Fibroblast of pulmonary artery (primary cell): ENCODE data around the gene HOXC4.
"Not testable (repeated sequence)": the region's sequence is repeated elsewhere in the genome, so short reads cannot be mapped to it uniquely, and the experiment has no call there.

Experiments used
- DNase-seq: peaks from one replicate; pipeline ENCODE4 v3.0.0-alpha.2; 2010; ENCODE audit warnings: low read depth
- H3K4me3 ChIP-seq: replicated peaks from 2 replicates; pipeline ENCODE4 v1.5.1; 2011; ENCODE audit warnings: low read depth, mild to moderate bottlenecking, control low read depth, low read length, moderate library complexity
- TF ChIP-seq, protein P1 (sequence below): IDR thresholded peaks from 2 replicates; pipeline ENCODE4 v1.5.1; 2011; ENCODE audit warnings: mild to moderate bottlenecking, control low read depth, low read length, inconsistent platforms; ENCODE audit errors: missing control alignments

The HOXC4 gene

DNA sequence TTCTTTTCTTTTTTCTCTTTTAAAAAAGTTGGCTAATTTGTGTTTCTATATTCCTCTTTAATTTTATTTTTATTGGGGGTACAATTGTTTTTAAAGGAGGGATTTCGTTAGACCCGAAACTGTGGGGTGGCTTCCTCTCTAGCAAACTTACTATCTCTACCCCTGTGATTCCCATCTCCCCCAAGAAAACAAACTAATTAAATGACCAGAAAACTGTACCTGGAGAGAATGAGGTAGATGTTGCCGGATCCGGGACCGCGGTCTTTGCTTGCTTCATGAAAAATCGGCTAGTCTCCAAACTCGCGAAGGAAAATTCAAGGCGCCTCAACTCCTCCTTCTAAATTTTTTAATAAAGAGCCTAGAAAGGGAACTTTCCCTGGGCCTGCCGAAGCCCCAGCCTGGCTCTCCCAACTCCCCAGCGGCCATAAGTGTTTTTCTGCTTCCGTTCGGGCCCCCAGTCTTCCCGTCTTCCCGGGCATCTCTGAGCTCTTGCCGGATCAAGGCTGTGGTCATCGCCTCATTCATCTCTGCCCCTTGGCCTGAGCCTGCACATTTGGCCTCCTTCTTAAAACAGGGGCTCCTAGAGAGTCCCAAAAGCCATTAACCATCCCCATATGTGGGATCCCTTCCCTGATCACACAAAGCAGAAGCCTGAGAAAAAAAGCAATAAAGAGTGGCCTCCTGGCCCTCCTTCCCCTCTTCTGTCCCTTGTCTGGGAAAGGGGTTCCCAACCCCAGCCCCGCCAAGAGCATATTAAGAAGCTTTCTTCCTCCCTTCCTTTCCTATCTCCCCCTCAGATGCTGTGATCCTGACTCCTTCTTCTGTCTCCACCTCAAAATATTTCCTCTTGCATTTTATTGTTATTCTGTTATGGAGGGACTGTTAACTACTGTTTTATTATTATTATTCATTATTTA, 26.6 kb downstream of the HOXC4 start:
- not testable (repeated sequence) for H3K4me3 ChIP-seq, DNase-seq

DNA sequence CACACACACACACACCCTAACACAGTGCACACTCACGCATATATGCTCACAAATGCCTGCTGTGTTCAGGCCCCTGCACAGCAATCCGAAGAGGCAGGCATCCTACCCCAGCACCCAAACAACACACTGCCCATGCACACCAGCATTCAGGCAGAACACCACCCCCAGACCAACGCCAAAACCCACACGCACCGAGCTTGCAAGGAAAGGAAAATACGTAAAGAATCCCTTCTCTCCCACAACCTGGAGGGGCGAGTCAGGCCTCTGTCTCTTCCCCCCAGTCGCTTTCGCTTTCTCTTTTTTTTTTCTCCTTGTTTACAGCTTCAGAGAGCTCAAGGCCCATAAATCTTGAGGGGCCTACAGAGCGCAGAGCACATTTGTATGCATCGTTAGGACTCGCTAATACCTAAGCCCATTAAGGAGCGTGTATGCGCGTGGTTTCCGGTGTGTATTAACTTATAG, 27.4 kb downstream of the HOXC4 start:
- DNase-seq, H3K4me3 ChIP-seq: not testable (repeated sequence)

DNA sequence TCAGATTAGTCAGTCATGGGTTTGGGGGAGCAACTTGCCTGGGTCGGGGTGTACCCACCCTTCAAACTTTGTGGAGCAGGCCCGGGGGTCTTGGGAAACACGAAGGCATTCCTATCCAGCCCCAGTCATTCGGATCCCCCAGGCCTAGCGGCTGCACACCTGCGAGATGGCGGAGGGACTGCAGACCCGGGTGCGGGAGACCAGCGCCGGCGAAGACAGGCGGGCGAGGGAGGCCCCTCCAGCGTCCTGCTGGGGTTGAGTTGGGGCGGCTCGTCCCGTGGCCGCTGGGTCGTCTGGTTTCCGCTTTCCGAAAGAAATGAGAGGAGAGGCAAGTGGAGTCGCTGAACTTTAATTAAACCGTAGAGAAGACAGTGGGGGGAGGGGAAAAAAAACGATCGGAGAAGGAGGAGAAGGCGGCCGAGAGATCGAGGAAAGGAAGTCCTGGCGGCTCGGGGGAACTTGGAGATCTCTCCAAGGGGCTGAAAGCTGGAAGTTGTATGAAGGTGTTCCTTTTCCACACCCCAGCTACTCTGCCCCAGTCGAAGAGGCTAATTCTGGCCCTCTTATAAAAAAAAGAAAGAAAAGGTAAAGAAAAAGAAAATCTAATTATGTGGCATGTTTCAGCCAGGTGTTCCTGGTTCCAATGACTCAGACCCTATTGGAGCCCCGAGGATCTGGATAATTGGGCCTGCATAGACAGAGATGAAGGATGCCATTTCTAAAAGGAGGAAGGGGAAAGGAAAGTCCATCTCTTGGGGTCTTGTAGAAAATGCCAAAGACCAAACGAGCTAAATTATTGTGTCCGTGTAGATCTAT, 28.2 kb downstream of the HOXC4 start:
- H3K4me3 ChIP-seq, DNase-seq: not testable (repeated sequence)

DNA sequence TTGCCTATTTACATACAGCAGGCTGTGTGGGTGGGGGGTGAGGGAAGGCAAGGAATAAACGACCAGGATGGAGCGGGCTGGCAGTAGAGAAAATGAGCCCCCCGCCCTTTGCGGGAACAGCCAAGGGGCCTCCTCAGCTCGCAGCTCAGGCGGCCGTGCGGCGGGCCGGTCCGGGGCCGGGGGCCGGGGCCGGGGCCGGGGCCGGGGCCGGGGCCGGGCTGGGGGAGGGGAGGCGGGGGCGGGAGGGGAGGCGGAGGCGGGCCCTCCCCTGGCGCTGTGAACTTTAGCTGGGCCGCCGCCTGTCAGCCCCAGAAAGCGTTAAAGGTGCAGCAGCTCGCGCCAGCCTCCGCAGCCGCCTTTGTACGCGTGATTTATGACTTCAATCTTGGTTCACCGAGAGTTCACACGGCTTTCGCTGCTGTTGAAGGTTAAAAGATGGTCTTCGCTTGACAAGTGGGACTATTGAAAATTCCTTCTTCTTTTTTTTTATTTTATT, 28.8 kb downstream of the HOXC4 start:
- TF ChIP-seq, protein P1, sequence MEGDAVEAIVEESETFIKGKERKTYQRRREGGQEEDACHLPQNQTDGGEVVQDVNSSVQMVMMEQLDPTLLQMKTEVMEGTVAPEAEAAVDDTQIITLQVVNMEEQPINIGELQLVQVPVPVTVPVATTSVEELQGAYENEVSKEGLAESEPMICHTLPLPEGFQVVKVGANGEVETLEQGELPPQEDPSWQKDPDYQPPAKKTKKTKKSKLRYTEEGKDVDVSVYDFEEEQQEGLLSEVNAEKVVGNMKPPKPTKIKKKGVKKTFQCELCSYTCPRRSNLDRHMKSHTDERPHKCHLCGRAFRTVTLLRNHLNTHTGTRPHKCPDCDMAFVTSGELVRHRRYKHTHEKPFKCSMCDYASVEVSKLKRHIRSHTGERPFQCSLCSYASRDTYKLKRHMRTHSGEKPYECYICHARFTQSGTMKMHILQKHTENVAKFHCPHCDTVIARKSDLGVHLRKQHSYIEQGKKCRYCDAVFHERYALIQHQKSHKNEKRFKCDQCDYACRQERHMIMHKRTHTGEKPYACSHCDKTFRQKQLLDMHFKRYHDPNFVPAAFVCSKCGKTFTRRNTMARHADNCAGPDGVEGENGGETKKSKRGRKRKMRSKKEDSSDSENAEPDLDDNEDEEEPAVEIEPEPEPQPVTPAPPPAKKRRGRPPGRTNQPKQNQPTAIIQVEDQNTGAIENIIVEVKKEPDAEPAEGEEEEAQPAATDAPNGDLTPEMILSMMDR, result no peak
- no peak overlapping the region for H3K4me3 ChIP-seq
- DNase-seq, result no peak

DNA sequence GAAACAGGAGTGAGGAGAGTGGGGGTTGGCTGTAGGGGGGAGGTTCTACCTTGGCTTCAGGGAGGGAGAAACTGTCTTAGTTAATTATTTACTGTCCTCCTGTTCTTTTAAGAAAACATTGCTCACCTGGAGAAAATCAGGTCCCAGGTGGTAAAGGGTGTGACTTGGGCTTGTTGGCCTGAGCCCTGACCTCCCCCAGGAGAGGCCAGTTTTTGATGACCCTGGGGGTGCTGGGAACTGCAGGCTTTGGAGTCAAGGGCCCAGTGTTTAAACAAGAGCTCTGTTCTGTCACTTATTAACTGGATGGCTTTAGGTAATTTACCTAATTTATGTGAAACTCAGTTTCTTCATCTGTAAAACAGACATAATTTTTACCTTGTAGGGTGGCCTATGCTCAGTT, 34.4 kb downstream of the HOXC4 start:
- not testable (repeated sequence) for DNase-seq

DNA sequence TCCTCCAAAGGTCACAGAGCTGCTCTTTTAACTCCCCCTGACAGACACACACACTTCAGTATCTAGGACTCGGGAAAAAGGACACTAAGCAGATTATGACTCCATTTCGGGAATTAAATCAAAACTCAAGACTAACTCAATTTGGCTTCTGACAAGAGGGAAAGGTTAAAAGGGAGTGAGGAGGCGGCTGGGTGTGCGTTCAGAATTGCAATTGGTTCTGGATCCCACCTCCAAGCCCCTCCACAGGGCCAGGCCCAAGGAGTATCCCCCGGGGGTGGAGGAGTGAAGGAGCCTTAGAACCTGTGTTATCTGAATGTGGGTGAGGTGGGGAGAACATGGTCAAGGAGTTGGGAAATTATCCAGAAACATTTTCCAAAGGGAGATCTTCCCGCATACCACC, 35.8 kb downstream of the HOXC4 start:
- DNase-seq, H3K4me3 ChIP-seq: not testable (repeated sequence)

More for the DNA sequence above, 34.4 kb downstream of the HOXC4 start:
- not testable (repeated sequence) for H3K4me3 ChIP-seq

DNA sequence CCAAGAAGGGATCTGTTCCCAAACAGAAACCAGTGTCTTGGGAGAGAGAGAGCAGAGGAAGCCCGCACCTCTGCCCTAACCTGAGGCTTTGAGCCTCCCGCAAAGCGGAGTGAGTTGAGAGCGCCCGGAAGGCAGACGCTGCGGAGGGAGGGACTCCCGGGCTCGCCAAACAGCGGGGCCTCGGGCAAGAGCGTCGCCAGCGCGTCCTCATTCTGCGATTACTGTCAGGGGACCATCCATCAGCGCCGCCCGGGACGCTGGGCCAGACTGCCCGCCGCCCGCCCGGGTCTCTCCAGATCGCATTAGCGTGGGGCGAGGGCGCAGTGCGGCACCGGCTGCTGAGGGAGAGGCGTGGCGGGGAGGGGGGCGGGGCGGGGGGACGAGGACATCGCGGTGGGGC, 36.7 kb downstream of the HOXC4 start:
- not testable (repeated sequence) for DNase-seq, H3K4me3 ChIP-seq

DNA sequence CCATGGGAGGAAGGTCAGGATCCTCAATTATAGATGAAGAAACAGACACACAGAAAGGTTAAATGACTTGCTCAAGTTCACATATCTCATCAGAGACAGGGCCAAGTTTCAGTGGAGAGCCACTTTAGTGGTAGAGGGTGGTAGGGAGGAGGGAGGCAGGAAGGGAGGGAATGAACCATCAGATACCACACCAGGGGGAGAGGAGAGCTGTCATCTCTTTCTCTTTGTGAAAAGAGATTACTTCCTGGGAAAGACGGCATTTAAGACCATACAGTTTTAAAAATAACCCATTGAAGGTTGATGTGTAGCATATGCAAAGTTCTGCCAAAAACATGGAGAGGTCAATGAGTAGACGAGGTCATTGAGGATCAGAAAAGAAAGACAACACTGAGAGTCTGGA, 39.3 kb downstream of the HOXC4 start:
- H3K4me3 ChIP-seq, DNase-seq: not testable (repeated sequence)

DNA sequence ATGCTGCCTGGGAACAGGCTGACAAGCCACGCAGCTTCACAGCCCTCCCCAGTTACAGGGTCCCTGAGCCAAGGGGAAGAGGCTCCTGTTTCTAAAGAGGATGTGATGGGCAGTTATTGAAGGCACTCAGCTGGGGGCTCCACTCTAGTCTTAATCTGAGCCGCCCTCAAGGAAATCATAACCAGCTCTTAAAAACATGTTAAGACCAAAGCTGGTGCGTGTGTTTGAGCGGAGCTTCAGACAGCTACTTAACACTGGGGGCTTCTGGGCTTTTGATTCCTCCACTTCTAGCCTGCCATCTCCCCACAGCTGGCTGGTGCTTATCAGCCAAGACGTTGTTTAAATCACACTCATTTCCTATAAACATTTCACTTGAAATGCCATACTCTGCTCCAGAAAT, 42.3 kb downstream of the HOXC4 start:
- H3K4me3 ChIP-seq, DNase-seq: not testable (repeated sequence)

DNA sequence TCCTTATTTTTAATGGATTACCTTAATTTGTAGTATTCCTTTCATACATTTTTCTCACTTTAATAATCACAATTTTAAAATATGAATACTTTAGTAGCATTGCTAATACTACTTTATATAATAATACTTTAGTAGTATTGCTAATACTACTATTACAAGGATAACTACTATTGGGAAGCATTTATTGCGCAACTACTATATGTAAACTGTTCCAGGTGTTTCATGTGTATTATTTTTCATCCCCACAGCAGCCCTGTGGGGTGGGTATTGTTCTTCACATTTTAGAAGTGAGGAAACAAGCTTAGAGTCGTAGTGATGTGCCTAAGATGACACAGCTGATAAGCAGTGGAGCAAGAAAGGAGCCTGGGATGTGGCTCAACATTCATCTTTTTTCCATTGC, 45.0 kb downstream of the HOXC4 start:
- not testable (repeated sequence) for DNase-seq, H3K4me3 ChIP-seq

DNA sequence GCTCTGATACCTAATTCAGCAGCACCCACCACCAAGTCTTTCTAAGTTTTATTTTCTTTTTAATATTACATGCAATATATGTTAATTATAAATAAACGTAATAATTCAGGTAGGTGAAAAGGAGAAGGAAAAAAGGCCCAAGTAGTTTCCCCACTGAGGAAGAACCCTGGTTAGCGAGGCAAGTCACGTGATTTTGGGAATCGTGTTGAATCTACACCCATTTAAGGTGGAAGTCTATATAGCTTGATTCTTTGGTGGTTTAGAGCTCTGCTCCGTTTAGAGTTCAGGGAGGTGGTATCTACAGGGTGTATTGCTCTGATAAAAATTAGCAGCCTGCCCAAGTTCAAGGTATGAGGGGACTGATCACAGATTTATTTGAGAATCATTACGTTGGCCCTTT, 47.0 kb downstream of the HOXC4 start:
- DNase-seq, H3K4me3 ChIP-seq: not testable (repeated sequence)

DNA sequence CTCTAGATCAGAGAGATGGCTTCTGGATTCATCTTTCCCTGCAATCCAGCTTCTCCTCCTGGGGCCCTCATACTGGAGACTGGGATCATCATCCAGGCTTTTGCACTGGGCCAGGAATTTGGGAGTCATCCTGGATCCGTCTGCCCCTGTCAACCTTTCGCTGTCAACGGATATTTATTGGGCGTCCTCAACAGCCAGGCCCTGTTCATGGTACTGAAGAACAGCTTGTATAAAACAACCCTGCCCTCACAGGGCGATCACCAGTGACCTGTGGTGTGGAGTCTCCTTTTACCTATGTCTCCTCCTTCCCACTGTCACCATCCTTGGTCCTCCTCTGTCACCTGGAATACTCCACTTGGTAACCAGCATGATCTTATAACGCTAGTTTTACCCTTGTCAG, 48.6 kb downstream of the HOXC4 start:
- H3K4me3 ChIP-seq, DNase-seq: not testable (repeated sequence)

DNA sequence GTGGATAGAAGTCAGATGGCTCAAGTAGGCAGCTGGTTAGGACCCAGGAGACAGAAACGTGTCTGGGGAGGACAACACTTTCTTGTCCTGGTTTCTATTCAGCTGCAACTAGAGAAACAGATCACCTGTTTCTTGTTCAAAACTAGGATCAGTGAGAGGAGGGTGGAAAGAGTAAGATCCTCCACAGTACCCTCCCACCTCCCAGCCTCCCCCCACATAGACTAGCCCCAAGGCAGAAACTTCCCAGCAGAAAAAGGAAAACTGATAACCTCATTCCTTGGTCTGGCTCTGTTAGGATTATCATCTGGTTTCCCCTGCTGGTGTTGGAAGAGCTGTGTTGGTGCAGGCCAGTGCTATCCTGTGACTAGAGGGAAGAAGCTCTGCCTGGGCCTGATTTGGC, 50.2 kb downstream of the HOXC4 start:
- H3K4me3 ChIP-seq, result not testable (repeated sequence)

More for the DNA sequence above, 50.2 kb downstream of the HOXC4 start:
- DNase-seq, result not testable (repeated sequence)
